Mesenchymal stem cell (in vitro differentiated cells and primary cell): ENCODE data around the gene AVEN.

Source experiments
- DNase-seq: peaks from one replicate; pipeline ENCODE4 v3.0.0-alpha.2; 2013
- H2AFZ ChIP-seq: one replicate; pipeline ENCODE4 v1.6.1; 2013; ENCODE audit warnings: low read depth, mild to moderate bottlenecking, control low read depth, inconsistent platforms, low read length, moderate library complexity
- H2AK5ac ChIP-seq: 2 replicates; pipeline ENCODE4 v1.6.1; 2013; ENCODE audit warnings: low read length, moderate library complexity, mild to moderate bottlenecking, inconsistent platforms; ENCODE audit not compliant: severe bottlenecking
- H2BK120ac ChIP-seq: one replicate; pipeline ENCODE4 v1.6.1; 2013; ENCODE audit warnings: low read depth, mild to moderate bottlenecking, inconsistent platforms, low read length, moderate library complexity
- H2BK12ac ChIP-seq, 2 experiments: one replicate each; pipeline ENCODE4 v1.6.1; 2013; ENCODE audit warnings: inconsistent platforms in 2 of 2, low read length in 2 of 2, mild to moderate bottlenecking in 2 of 2, moderate library complexity in 2 of 2, control low read depth in 1 of 2
- H2BK15ac ChIP-seq: one replicate; pipeline ENCODE4 v1.6.1; 2013; ENCODE audit warnings: mild to moderate bottlenecking, low read depth, inconsistent platforms; ENCODE audit not compliant: poor library complexity, severe bottlenecking
- H2BK5ac ChIP-seq: 2 replicates; pipeline ENCODE4 v1.6.1; 2013; ENCODE audit warnings: low read depth, mild to moderate bottlenecking, low read length, control low read depth, inconsistent platforms; ENCODE audit not compliant: poor library complexity, severe bottlenecking
- H3K14ac ChIP-seq, 2 experiments: one replicate each; pipeline ENCODE4 v1.6.1; 2013; ENCODE audit warnings: inconsistent platforms in 2 of 2, low read length in 2 of 2, control low read depth in 1 of 2, mild to moderate bottlenecking in 1 of 2, moderate library complexity in 1 of 2
- H3K18ac ChIP-seq, 2 experiments: one replicate each; pipeline ENCODE4 v1.6.1; 2013; ENCODE audit warnings: inconsistent platforms in 2 of 2, low read length in 2 of 2, control low read depth in 1 of 2, low read depth in 1 of 2, mild to moderate bottlenecking in 1 of 2
- H3K23ac ChIP-seq, 2 experiments: one replicate each; pipeline ENCODE4 v1.6.1; 2013; ENCODE audit warnings: inconsistent platforms in 2 of 2, low read length in 2 of 2, mild to moderate bottlenecking in 2 of 2, moderate library complexity in 2 of 2, control low read depth in 1 of 2
- H3K27ac ChIP-seq: 2 replicates; pipeline ENCODE4 v1.5.1; 2013; ENCODE audit warnings: mild to moderate bottlenecking, moderate library complexity, low read length, control low read depth, inconsistent platforms; ENCODE audit not compliant: poor library complexity, severe bottlenecking
- H3K27me3 ChIP-seq, 2 experiments: 2 replicates each; pipeline versions ENCODE4 v1.6.1 to v1.7.0; 2013; ENCODE audit warnings: low read length in 2 of 2, mild to moderate bottlenecking in 2 of 2, moderate library complexity in 2 of 2, control low read depth in 1 of 2, inconsistent platforms in 1 of 2; ENCODE audit not compliant: control insufficient read depth in 1 of 2, insufficient read depth in 1 of 2
- H3K36me3 ChIP-seq, 2 experiments: 2 replicates each; pipeline versions ENCODE4 v1.6.1 to v1.7.0; 2013; ENCODE audit warnings: low read length in 2 of 2, control low read depth in 1 of 2, inconsistent platforms in 1 of 2, low read depth in 1 of 2, mild to moderate bottlenecking in 1 of 2; ENCODE audit not compliant: insufficient read depth in 2 of 2, control insufficient read depth in 1 of 2
- H3K4ac ChIP-seq, 2 experiments: one replicate each; pipeline ENCODE4 v1.6.1; 2013; ENCODE audit warnings: inconsistent platforms in 2 of 2, low read length in 2 of 2, mild to moderate bottlenecking in 2 of 2, moderate library complexity in 2 of 2, control low read depth in 1 of 2, low read depth in 1 of 2
- H3K4me1 ChIP-seq: 2 replicates; pipeline ENCODE4 v1.6.1; 2013; ENCODE audit warnings: low read depth, low read length, control low read depth; ENCODE audit not compliant: control insufficient read depth, insufficient read depth
- H3K4me2 ChIP-seq: 2 replicates; pipeline ENCODE4 v1.6.1; 2013; ENCODE audit warnings: low read length, mild to moderate bottlenecking, inconsistent platforms; ENCODE audit not compliant: poor library complexity, severe bottlenecking
- H3K4me3 ChIP-seq, 2 experiments: 2 replicates each; pipeline versions ENCODE4 v1.5.1 to v1.7.0; 2013; ENCODE audit warnings: low read length in 2 of 2, mild to moderate bottlenecking in 2 of 2, control low read depth in 1 of 2, low read depth in 1 of 2; ENCODE audit not compliant: insufficient read depth in 1 of 2
- H3K79me1 ChIP-seq: replicated peaks from 2 replicates; pipeline ENCODE4 v1.6.1; 2013; ENCODE audit warnings: mild to moderate bottlenecking, control low read depth, low read length, inconsistent platforms; ENCODE audit not compliant: poor library complexity, severe bottlenecking
- H3K9ac ChIP-seq: 2 replicates; pipeline ENCODE4 v1.7.0; 2013; ENCODE audit warnings: mild to moderate bottlenecking, low read length, moderate library complexity
- H3K9me3 ChIP-seq: 2 replicates; pipeline ENCODE4 v1.7.0; 2013; ENCODE audit warnings: mild to moderate bottlenecking, low read length; ENCODE audit not compliant: control insufficient read depth
- H4K8ac ChIP-seq: one replicate; pipeline ENCODE4 v1.6.1; 2013; ENCODE audit warnings: inconsistent platforms, mild to moderate bottlenecking, low read length, moderate library complexity
- H4K91ac ChIP-seq: one replicate; pipeline ENCODE4 v1.6.1; 2013; ENCODE audit warnings: mild to moderate bottlenecking, low read length, inconsistent platforms
- WGBS: methylation state at CpG from one replicate; pipeline ENCODE4 v1.1.7; 2013; ENCODE audit warnings: mixed read lengths; 5-methylcytosine and 5-hydroxymethylcytosine counted together

The AVEN gene

GRCh38 chr15:33907326-33907725, 131.7 kb downstream of the AVEN start:
- no peak overlapping the region for H2AFZ ChIP-seq

GRCh38 chr15:33903661-33904060, 135.3 kb downstream of the AVEN start:
- Histone ChIP-seq H3K4me3 (no peak overlapping the region), H3K9ac (no peak overlapping the region), H3K9me3 (no peaks in the 10 kb centered on the region), H3K79me1 (peaks cover 10% of the 10 kb centered on the region), H3K4me1 (no peaks in the 10 kb centered on the region), H2AK5ac (no peak overlapping the region), H4K91ac (no peak overlapping the region), H3K4ac (no peak overlapping the region), H3K4me2 (no peak overlapping the region), H3K27ac (no peak overlapping the region), H4K8ac (no peak overlapping the region), H3K36me3 (no peaks in the 10 kb centered on the region), H2BK120ac (no peak overlapping the region), H2BK12ac (no peak overlapping the region), H3K14ac (no peak overlapping the region), H2BK5ac (no peak overlapping the region), H2BK15ac (no peak overlapping the region), H3K23ac (no peak overlapping the region), H2AFZ (no peak overlapping the region), H3K27me3 (no peaks in the 10 kb centered on the region), H3K18ac (no peak overlapping the region)
- WGBS: 80% methylated on average over 1 of the region's 2 CpGs
- no peak for DNase-seq

More at GRCh38 chr15:33907326-33907725, 131.7 kb downstream of the AVEN start:
- Histone ChIP-seq H2AK5ac (no peak overlapping the region), H3K9ac (peak overlapping the region; percentile 34), H4K91ac (no peak overlapping the region), H3K4me3 (no peak overlapping the region), H2BK15ac (no peak overlapping the region), H3K4ac (no peak overlapping the region), H3K18ac (no peak overlapping the region), H3K9me3 (no peaks in the 10 kb centered on the region), H3K36me3 (no peaks in the 10 kb centered on the region), H4K8ac (no peak overlapping the region), H2BK5ac (no peak overlapping the region), H3K4me1 (peaks cover 5% of the 10 kb centered on the region), H2BK12ac (no peak overlapping the region), H2BK120ac (no peak overlapping the region), H3K79me1 (peaks cover 18% of the 10 kb centered on the region), H3K27ac (no peak overlapping the region), H3K14ac (no peak overlapping the region), H3K23ac (peak overlapping the region in 1 of 2 experiments; percentile 6), H3K27me3 (no peaks in the 10 kb centered on the region), H3K4me2 (no peak overlapping the region)
- no peak for DNase-seq

GRCh38 chr15:33902043-33902442, 137.0 kb downstream of the AVEN start:
- no peak for DNase-seq
- Histone ChIP-seq H3K23ac (no peak overlapping the region), H3K27ac (no peak overlapping the region), H2AFZ (no peak overlapping the region), H3K14ac (no peak overlapping the region), H3K36me3 (no peaks in the 10 kb centered on the region), H3K18ac (no peak overlapping the region), H3K4ac (no peak overlapping the region), H3K9me3 (no peaks in the 10 kb centered on the region), H3K79me1 (peaks cover 10% of the 10 kb centered on the region), H2BK5ac (no peak overlapping the region), H4K91ac (no peak overlapping the region), H3K9ac (no peak overlapping the region), H2AK5ac (no peak overlapping the region), H2BK120ac (no peak overlapping the region), H3K27me3 (no peaks in the 10 kb centered on the region), H3K4me1 (no peaks in the 10 kb centered on the region), H3K4me3 (no peak overlapping the region), H3K4me2 (no peak overlapping the region), H2BK12ac (no peak overlapping the region), H2BK15ac (no peak overlapping the region), H4K8ac (no peak overlapping the region)
- WGBS: no CpG with 5 or more reads among the region's 1 CpG

GRCh38 chr15:33894193-33894592, 144.8 kb downstream of the AVEN start:
- Histone ChIP-seq H3K79me1 (peaks cover 9% of the 10 kb centered on the region), H3K27me3 (no peaks in the 10 kb centered on the region), H2AK5ac (no peak overlapping the region), H3K9me3 (no peaks in the 10 kb centered on the region), H3K4me2 (no peak overlapping the region), H3K4ac (no peak overlapping the region), H3K18ac (no peak overlapping the region), H2BK5ac (no peak overlapping the region), H2BK12ac (no peak overlapping the region), H3K23ac (no peak overlapping the region), H3K4me3 (no peak overlapping the region), H4K8ac (no peak overlapping the region), H3K4me1 (no peaks in the 10 kb centered on the region), H3K27ac (no peak overlapping the region), H2AFZ (no peak overlapping the region), H4K91ac (no peak overlapping the region), H3K9ac (no peak overlapping the region), H2BK120ac (no peak overlapping the region), H3K14ac (no peak overlapping the region), H3K36me3 (no peaks in the 10 kb centered on the region), H2BK15ac (no peak overlapping the region)
- DNase-seq: peak; percentile 28
- whole genome bisulfite sequencing: 92% methylated on average over 6 of the region's 6 CpGs
